PC-3 (cell line): ENCODE results near the gene LPCAT1. TPM values are rescaled to one million over a fixed set of nuclear protein-coding genes. Genes with fewer than 3 reads are reported as not detected.

Experiments used
- ATAC-seq: fragments of 200-7000 bp; cut with Tn5 transposase; 2 replicates; pipeline ENCODE4 v1.9.1; 2020; ENCODE audit warnings: mild to moderate bottlenecking, moderate library complexity
- BruUV-seq: library from RNA; stranded (reverse); fragments of 400-500 nt; replicated peaks from 2 replicates; lab custom pipeline; 2021; lab: Mats Ljungman, UMichigan
- CTCF ChIA-PET: fragments of 300-600 bp; sonication (Branson Sonifier 250); formaldehyde crosslinking; loops from one replicate; lab custom pipeline; 2022; ENCODE audit warnings: antibody characterized with exemption; lab: Charles Lee
- POLR2A ChIA-PET: fragments of 300-600 bp; sonication (Branson Sonifier 250); formaldehyde crosslinking; loops from one replicate; lab custom pipeline; 2022; ENCODE audit warnings: antibody characterized with exemption; ENCODE audit not compliant: unreplicated experiment; lab: Charles Lee
- DNase-seq: peaks from one replicate; pipeline ENCODE4 v3.0.0-alpha.2; 2015
- H2AFZ ChIP-seq: fragments of 300-600 bp; sonication (generic); 2 replicates; pipeline ENCODE4 v1.6.0; 2016; ENCODE audit warnings: antibody characterized with exemption, low read length
- H3F3A ChIP-seq: fragments of 300-600 bp; sonication (generic); one replicate; pipeline ENCODE4 v1.6.0; 2017; ENCODE audit warnings: antibody characterized with exemption, low read length, control low read depth, mild to moderate bottlenecking; ENCODE audit not compliant: unreplicated experiment
- H3K27ac ChIP-seq: fragments of 300-600 bp; sonication (generic); 2 replicates; pipeline ENCODE4 v1.5.1; 2016; ENCODE audit warnings: mild to moderate bottlenecking, low read length
- H3K27me3 ChIP-seq: fragments of 300-600 bp; sonication (generic); 2 replicates; pipeline ENCODE4 v1.6.1; 2016; ENCODE audit warnings: low read length, mixed read lengths
- H3K36me3 ChIP-seq: fragments of 300-600 bp; sonication (generic); 2 replicates; pipeline ENCODE4 v1.6.1; 2016; ENCODE audit warnings: low read depth, mixed run types, low read length, mixed read lengths
- H3K4me1 ChIP-seq: fragments of 300-600 bp; sonication (generic); 2 replicates; pipeline ENCODE4 v1.5.1; 2016; ENCODE audit warnings: low read length; ENCODE audit not compliant: insufficient read depth
- H3K4me2 ChIP-seq: fragments of 300-600 bp; sonication (generic); 2 replicates; pipeline ENCODE4 v1.6.0; 2016; ENCODE audit warnings: low read length
- H3K4me3 ChIP-seq: fragments of 300-600 bp; sonication (generic); 2 replicates; pipeline ENCODE4 v1.5.1; 2016; ENCODE audit warnings: mild to moderate bottlenecking, low read length, mixed read lengths
- H3K79me2 ChIP-seq: fragments of 300-600 bp; sonication (generic); 2 replicates; pipeline ENCODE4 v1.6.1; 2017; ENCODE audit warnings: low read length, mixed read lengths
- H3K9ac ChIP-seq: fragments of 300-600 bp; sonication (generic); 2 replicates; pipeline ENCODE4 v1.6.0; 2016; ENCODE audit warnings: mild to moderate bottlenecking, low read length
- H3K9me2 ChIP-seq: fragments of 300-600 bp; sonication (generic); replicated peaks from 2 replicates; pipeline ENCODE4 v1.6.1; 2016; ENCODE audit warnings: mixed run types, low read length, mixed read lengths
- H3K9me3 ChIP-seq: fragments of 300-600 bp; sonication (generic); 2 replicates; pipeline ENCODE4 v1.6.1; 2016; ENCODE audit warnings: low read length, mixed read lengths
- H4K20me1 ChIP-seq: fragments of 300-600 bp; sonication (generic); 2 replicates; pipeline ENCODE4 v1.6.1; 2016; ENCODE audit warnings: low read length, mixed read lengths
- EZH2 ChIP-seq: fragments of 300-600 bp; sonication (generic); IDR thresholded peaks from one replicate; pipeline ENCODE4 v1.6.1; 2017; ENCODE audit warnings: antibody characterized with exemption, mild to moderate bottlenecking, low read length; ENCODE audit not compliant: unreplicated experiment
- EZH2phosphoT487 ChIP-seq: fragments of 300-600 bp; sonication (generic); IDR thresholded peaks from 2 replicates; pipeline ENCODE4 v1.6.1; 2018; ENCODE audit warnings: mild to moderate bottlenecking, antibody characterized with exemption, low read length, borderline replicate concordance
- intact Hi-C: fragments of 100-400 bp; cut with micrococcal nuclease; formaldehyde crosslinking; loops from 2 replicates; pipeline ENCODE4 v1.9.0; 2023
- total RNA-seq: library from RNA; depleted of rRNA; stranded (reverse); fragments of >200 nt; gene quantifications from 2 replicates; pipeline ENCODE4 v1.2.3, GENCODE V29; 2014
- TF ChIP-seq, protein P1 (sequence below): fragments of 300-600 bp; sonication (generic); conservative IDR thresholded peaks from 2 replicates; pipeline ENCODE4 v1.5.1; 2017; ENCODE audit warnings: antibody characterized with exemption, low read depth, mild to moderate bottlenecking, low read length

Gene LPCAT1
- total RNA-seq, 1 experiment from 2014 or later = 121 TPM

DNA sequence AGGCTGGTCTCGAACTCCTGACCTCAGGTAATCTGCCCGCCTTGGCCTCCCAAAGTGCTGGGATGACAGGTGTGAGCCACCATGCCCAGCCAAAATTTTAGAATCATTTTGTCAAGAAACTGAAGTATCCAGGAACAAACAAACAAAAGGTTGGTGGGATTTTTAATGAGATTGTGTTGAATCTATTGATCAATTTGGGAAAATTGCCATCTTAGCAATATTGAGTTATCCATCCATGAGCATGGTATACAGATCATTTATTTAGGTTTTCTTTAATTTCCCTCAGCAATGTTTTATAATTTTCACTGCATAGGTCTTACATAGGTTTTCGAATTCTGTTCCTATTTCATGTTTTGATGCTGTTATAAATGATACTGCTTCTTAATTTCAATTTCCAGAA is 5.7 kb upstream of the LPCAT1 start:
- CTCF ChIA-PET = no interaction called here
- no peak overlapping the region for H3K9ac ChIP-seq
- H3K4me3 ChIP-seq = no peak overlapping the region
- H3K9me3 ChIP-seq = peaks cover 4% of the 10 kb centered on the region; the same call in 1 of the 2 replicates
- H3K9me2 ChIP-seq = no peaks in the 10 kb centered on the region
- H3K4me1 ChIP-seq = no peaks in the 10 kb centered on the region
- H4K20me1 ChIP-seq = no peaks in the 10 kb centered on the region
- no TSS peak for BruUV-seq
- no peak for ATAC-seq
- no peak for DNase-seq
- no peaks in the 10 kb centered on the region for H3K36me3 ChIP-seq
- H2AFZ ChIP-seq = no peak overlapping the region
- TF ChIP-seq EZH2 (no peak), EZH2phosphoT487 (no peak)
- TF ChIP-seq, protein P1, sequence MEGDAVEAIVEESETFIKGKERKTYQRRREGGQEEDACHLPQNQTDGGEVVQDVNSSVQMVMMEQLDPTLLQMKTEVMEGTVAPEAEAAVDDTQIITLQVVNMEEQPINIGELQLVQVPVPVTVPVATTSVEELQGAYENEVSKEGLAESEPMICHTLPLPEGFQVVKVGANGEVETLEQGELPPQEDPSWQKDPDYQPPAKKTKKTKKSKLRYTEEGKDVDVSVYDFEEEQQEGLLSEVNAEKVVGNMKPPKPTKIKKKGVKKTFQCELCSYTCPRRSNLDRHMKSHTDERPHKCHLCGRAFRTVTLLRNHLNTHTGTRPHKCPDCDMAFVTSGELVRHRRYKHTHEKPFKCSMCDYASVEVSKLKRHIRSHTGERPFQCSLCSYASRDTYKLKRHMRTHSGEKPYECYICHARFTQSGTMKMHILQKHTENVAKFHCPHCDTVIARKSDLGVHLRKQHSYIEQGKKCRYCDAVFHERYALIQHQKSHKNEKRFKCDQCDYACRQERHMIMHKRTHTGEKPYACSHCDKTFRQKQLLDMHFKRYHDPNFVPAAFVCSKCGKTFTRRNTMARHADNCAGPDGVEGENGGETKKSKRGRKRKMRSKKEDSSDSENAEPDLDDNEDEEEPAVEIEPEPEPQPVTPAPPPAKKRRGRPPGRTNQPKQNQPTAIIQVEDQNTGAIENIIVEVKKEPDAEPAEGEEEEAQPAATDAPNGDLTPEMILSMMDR = no peak
- H3K79me2 ChIP-seq = no peaks in the 10 kb centered on the region
- no peak overlapping the region for H3K27ac ChIP-seq
- POLR2A ChIA-PET = no interaction called here
- H3K27me3 ChIP-seq = no peaks in the 10 kb centered on the region
- intact Hi-C loops = no loop called here
- no peak overlapping the region for H3K4me2 ChIP-seq
- no peaks in the 10 kb centered on the region for H3F3A ChIP-seq

DNA sequence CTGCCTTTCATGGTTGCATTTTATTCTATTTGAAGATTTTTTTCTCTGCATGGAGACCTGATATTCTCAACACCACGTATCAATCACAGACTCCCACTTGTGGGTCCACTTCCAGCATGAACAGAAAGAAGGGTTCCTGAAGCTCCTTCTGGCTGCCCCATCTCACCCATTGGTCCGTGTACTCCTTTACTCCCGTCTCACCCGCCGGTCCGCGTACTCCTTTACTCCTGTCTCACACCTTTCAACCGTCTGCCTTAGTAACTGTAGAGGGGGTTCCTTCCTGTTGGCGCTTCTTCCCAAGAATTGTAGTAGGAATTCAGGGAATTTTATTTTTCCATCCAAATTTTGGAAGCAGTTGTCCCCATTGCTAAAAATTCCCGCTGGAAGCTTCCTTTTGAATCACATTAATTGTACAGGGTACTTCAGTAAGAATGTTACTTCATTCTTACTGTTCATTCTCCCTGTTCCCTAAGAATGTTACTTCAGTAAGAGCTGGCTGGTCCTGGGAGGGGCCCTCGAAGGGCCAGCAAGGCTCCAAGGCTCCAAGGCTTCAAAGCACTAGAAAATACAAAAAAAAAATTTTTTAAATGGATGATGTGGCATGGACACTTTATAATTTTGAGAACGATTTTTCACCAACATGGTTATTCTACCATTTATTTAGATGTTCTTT is 3.9 kb upstream of the LPCAT1 start:
- H3K9ac ChIP-seq = no peak overlapping the region
- H3K79me2 ChIP-seq = peaks cover 7% of the 10 kb centered on the region
- POLR2A ChIA-PET = no interaction called here
- H3K9me3 ChIP-seq = peaks cover 4% of the 10 kb centered on the region; the same call in 1 of the 2 replicates
- peaks cover 4% of the 10 kb centered on the region; the same call in 1 of the 2 replicates for H3K4me1 ChIP-seq
- CTCF ChIA-PET = no interaction called here
- H2AFZ ChIP-seq = no peak overlapping the region
- no peak for DNase-seq
- no peaks in the 10 kb centered on the region for H3K27me3 ChIP-seq
- TF ChIP-seq EZH2phosphoT487 = no peak
- TF ChIP-seq, protein P1 = no peak
- TF ChIP-seq EZH2 = no peak
- no peaks in the 10 kb centered on the region for H3K9me2 ChIP-seq
- no peak overlapping the region for H3K4me3 ChIP-seq
- no peaks in the 10 kb centered on the region for H4K20me1 ChIP-seq
- H3K4me2 ChIP-seq = no peak overlapping the region
- no peaks in the 10 kb centered on the region for H3K36me3 ChIP-seq
- BruUV-seq = no TSS peak
- no peak for ATAC-seq
- H3K27ac ChIP-seq = no peak overlapping the region
- intact Hi-C loops = no loop called here
- H3F3A ChIP-seq = no peaks in the 10 kb centered on the region

DNA sequence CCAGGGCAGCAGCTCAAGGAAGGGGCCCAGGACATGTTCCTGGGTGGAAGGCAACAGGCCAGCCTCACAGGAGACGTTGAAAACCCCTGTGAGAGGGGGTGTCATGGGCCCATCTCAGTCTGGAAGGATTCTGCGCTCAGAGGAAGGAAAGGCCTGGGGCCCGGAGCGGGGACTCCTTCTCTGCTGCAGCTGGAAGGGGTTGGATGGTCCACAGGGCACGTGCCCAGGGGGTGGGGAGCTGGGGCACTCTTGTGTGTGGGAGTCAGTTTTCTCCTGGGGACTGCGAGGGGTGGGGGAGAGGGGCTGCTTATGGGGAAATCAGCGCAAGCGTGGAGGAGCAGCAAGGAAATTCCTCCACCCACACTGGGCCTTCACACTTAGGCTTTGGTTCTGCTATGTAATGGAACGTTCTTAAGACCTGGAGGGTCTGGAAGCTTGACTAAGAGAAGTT is 2.9 kb upstream of the LPCAT1 start:
- CTCF ChIA-PET = no interaction called here
- H3K9me3 ChIP-seq = peaks cover 4% of the 10 kb centered on the region; the same call in 1 of the 2 replicates
- H3K27ac ChIP-seq = no peak overlapping the region
- DNase-seq (no peak), ATAC-seq (no peak)
- no TSS peak for BruUV-seq
- no peaks in the 10 kb centered on the region for H3F3A ChIP-seq
- TF ChIP-seq, protein P1 = no peak
- no peak for TF ChIP-seq EZH2
- TF ChIP-seq EZH2phosphoT487 = no peak
- peaks cover 17% of the 10 kb centered on the region for H3K79me2 ChIP-seq
- peaks cover 2% of the 10 kb centered on the region for H4K20me1 ChIP-seq
- no peak overlapping the region for H3K4me2 ChIP-seq
- H3K9me2 ChIP-seq = no peaks in the 10 kb centered on the region
- no peak overlapping the region for H3K9ac ChIP-seq
- intact Hi-C loops = no loop called here
- no peak overlapping the region for H3K4me3 ChIP-seq
- H3K4me1 ChIP-seq = peaks cover 6% of the 10 kb centered on the region
- POLR2A ChIA-PET = no interaction called here
- no peak overlapping the region for H2AFZ ChIP-seq
- H3K27me3 ChIP-seq = no peaks in the 10 kb centered on the region
- H3K36me3 ChIP-seq = peaks cover 2% of the 10 kb centered on the region; the same call in 1 of the 2 replicates
